HS-5 (cell line): ENCODE data around the gene TCF4.
A peak's percentile ranks its signal among the peaks of the same experiment; 100 is the strongest.

ENCODE experiments used
- DNase-seq: peaks from one replicate; pipeline ENCODE4 v3.0.0-alpha.2; 2012; ENCODE audit warnings: low read depth

The TCF4 gene

GRCh38 chr18:55504808-55505207 lies 83.2 kb downstream of the TCF4 start:
- DNase-seq = no peak

DNA sequence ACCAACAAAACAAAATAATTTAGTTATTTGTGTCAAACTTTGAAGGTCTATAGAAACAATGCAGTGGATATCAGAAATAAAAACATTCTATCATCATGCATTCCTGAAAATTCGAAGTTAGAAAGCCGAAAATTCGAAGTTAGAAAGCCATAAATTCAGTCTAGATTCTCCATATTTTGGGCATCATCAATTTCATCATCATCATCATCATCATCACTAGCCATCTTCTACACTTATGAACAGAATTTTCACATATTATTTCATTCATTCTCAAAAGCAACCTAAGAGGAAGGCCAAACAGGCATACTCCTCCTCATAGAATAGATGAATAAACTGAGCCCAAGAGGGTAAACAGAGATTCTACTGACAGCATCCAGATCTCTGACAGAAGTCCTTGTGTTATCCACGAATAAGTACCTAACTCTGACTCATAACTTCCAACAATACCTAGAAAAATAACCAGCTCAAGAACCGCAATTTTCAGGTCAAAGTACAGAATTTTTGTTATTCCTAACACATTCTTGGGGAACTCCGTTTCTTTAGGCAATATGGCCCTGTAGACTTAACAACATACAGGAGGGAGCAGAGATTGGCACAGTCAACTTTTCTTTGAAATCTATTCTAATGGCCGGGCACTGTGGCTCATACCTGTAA lies 84.7 kb downstream of the TCF4 start:
- no peak for DNase-seq

DNA sequence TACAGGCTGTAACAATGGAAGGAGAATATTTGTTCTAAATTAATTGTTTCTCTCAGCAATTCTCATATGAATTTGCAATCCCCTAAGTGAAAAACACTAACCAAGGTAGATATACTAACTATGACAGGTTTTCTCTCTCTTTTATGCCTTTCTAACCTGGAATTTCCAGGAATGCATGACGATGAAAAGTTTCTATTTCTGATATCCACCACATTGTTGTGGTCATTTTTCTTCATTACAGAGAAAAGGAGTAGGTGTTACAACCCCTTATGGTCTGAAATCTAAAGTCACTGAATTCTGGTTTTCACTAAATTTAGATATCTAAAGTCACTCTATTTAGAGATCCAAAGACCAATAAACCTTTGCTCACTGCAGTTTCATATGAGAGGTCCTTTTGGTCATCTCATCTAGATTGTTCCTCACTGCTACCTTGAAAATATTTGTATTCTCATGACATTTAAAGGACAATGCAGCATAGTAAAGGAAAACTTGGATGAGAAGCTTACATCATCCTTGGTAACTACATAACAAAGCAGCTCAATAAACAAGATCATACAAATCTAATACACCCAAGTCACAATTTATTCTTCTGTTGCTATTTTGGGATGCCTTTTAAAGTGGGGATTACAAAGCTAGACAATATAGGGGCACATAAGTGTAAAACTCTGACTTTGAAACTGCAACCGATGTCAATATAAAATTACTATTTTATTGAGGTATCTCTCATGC lies 85.8 kb downstream of the TCF4 start:
- DNase-seq = no peak

DNA sequence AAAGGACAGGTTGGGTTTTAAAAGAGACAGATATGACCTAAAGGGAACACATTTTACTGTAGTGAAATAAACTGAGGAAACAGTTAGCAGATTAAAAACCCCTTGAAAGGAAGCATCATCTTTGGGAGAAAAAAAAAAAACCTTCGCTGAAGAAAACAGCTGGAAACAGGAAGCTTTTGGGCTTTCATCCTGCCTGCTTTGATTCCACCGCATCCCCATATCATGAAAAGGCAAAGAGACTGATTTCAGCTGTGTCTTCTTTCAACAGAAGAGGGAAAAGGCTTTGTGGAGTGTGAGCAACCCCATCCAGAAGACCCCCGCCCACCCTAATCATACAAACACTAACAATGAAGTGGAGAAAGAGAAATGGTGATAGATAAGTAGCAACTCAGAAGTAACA lies 86.4 kb downstream of the TCF4 start:
- DNase-seq = no peak

GRCh38 chr18:55500316-55501086 lies 87.5 kb downstream of the TCF4 start:
- DNase-seq = no peak

- no peak for DNase-seq
These were observed 88.5 kb downstream of the TCF4 start for GRCh38 chr18:55499526-55499925.

DNA sequence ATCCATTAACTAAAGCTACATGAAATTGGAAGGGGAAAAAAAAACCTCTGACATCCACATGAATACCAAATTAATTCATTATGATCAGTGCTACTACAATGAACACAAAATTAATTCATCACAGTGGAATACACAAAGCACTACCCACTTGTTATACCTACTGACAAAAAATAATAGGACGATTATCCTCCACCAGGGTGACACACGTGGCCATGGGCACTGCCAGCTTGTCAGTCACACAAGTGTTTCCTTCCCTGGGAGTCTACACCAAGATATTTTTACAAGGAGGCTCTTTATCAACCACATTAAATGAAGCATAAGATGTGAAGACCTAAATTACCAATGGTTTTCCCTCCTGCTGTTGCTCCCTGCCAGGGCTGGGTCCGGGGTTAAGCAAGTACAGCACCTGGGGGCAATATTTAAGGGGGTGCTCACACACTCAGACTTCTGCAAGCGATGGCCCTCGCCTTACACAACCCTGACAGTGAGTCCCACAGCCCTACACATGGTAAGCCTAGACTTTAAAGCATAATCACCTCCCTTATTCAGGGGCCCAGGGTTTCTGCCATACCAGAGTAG lies 90.1 kb downstream of the TCF4 start:
- no peak for DNase-seq

GRCh38 chr18:55494899-55495298 lies 93.1 kb downstream of the TCF4 start:
- no peak for DNase-seq

DNA sequence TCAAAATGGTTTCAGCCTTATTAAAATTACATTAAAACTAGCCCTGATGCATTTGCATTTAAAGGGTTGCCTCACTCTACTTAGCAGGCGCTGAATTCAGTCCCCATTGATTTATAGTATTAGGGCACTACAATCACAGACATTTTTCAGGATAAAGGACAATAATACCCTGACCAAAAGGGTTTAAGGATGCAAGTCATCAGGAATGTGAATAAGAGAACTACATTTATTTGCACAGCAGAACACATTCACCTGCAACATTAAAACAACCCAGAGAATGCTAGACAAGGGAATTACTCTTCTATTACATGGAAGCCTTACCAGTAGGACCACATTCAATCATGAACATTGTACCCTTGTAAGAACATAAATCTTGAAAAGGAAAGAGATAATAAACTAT lies 93.6 kb downstream of the TCF4 start:
- DNase-seq = no peak

- DNase-seq = no peak
These were observed 96.4 kb downstream of the TCF4 start for GRCh38 chr18:55491616-55492015.

DNA sequence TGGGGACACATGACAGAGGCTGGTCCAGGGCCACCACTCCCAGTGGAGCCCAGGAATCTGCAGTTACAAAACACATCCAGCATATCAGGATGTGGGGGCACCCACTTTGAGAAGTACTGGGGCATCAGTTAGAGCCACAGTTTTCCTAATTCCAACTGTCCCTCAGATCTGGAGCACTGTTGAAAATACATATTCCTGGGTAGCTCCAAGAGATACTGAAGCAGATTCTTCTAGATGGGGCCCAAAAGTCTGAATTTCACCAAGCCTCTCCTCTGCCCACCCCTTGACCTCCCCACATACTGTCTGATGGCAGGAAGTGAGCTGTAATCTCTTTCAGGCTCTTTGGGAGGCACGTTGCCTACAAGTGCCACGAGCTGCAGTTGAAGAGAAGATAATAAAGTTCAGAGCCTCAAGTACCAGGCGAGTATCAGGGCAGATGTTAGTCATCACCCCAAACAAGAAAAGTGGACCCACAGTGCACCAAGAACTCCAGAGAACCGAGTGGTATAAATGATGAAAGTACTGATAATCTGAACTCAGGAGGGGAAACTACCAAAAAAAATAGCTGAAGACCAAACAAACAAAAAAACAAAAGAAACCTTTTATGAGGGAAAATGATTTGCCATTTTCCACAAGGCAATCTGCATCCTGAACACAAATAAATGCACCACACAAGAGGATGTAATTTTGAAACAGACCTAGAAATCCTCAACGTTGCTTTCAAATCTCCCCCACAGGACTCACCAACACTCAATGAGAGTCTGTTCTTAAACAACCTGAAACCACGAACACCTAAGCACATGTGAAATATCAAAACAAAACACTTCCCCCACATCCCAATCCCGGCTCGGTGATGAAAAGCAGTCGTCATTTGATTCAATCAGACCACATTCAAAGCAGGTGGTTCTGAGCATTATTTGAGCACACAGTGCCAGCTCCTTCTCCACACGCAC lies 98.7 kb downstream of the TCF4 start:
- DNase-seq = no peak

DNA sequence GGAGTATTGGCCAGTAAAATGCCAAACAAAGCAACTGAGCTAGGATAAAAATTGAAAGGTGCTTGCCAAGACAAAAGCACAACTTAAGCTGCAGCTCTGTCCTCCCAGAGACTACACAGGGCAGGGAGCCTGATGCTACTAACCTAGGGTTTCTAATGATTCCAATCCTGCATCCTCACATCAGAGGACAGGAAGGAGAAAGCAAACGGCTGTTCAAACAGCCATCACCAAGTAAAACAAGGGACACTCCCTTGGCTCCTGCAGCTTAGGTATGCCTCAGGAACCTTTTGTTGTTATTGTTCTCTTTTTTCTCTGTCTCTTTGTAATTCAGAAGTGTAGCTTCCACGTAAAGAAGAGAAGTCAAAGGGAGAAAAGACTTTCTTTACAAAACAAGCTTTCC lies 99.5 kb downstream of the TCF4 start:
- no peak for DNase-seq

GRCh38 chr18:55487997-55488396 lies 100.0 kb downstream of the TCF4 start:
- no peak for DNase-seq

DNA sequence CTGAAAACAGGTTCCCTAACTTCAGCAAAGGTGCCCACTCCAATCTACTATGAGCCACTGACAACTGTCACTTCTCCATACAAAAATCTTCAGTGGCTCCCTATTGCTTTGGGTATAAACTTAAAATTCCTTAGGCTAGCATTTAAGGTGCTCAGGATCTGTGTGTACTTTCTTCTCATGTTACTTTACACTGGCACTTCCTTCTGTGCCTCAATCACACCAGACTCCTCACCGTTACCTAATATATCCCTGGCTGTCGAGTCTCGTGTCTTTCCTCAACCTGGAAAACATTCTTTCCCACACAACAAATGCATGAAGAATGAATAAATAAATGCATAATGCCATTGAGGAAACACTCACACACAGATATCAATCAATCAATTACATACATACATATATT lies 101.1 kb downstream of the TCF4 start:
- DNase-seq = no peak

- no peak for DNase-seq
These were observed 102.3 kb downstream of the TCF4 start for GRCh38 chr18:55485666-55486065.

DNA sequence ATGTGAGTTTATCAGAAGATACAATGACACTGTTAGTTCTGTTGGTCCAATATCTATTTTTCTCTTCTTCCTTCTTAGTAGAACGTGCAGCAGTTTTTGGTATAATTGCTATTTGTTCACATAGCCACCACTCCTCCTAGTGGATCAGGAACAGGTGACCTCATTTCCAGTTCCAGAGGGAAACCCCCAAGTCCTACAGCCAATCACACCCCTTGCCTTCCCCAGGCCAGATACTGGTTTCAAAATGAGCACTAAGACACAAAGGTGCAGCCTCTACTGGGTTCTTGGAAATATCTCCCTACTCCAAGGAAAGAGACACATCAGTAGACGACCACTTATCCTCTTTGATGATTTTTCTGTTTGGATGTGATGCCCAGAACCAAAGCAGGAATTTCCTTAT lies 103.2 kb downstream of the TCF4 start:
- DNase-seq = no peak

GRCh38 chr18:55483266-55483871 lies 104.6 kb downstream of the TCF4 start:
- DNase-seq = no peak

- no peak for DNase-seq
These were observed 108.2 kb downstream of the TCF4 start for GRCh38 chr18:55479656-55480420.

DNA sequence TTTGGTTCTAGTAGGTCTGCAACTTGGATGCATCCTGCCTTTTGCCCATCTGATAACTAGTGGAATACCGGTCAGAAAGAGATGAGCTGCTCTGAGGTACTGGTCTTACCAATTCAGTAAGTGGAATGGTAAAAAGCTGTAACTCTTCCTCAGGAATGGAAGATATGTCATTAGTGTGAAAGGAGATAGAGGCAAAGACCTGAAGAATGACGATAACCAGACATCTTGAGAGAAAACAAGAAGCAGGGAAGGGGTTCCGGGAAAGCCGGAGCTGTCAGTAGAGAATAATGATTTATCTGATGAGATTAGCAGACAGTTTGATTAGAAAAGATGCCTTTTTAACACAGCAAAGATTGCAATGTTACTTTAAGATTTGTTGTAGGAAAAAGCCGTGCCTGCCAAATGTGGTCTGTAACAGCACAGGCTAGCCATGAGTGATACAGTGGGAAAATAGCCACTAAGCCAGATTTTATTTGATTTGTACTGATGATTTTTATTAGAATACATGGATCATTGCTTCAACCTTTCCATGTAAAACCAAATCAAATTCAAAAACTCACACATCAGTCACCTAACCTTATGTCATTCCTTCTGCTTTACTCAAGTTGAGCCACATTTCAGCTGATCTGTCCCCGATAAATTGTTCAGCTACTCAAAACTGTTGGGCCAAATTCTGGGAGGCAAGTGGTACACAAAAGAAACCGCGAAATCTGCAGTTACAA lies 110.0 kb downstream of the TCF4 start:
- peak; percentile 4 for DNase-seq

DNA sequence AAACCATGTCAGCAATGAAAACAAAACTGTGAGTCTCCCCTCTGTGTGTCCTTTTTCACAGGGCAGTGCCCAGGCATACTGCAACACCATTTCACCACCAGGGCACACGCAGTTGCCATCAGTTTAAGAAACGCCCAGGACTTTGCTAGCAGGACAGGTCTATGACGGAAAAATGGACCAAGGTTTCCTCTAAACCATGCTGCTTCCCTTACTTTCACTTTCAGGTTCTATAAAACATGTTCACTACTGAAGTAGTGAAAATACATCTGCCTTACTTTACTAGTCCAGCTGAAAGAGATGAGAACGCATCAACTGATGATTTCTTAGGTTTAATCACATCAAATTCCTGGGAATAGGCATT lies 110.5 kb downstream of the TCF4 start:
- no peak for DNase-seq
